Hepatocyte (in vitro differentiated cells): ENCODE results near the gene PTTG1IP.

Experiments
- EZH2 ChIP-seq: fragments of 200-600 bp; sonication (generic); IDR thresholded peaks from 2 replicates; pipeline ENCODE4 v1.6.1; 2016; ENCODE audit warnings: antibody characterized with exemption, mild to moderate bottlenecking, borderline replicate concordance
- EZH2phosphoT487 ChIP-seq: fragments of 200-600 bp; sonication (generic); IDR thresholded peaks from one replicate; pipeline ENCODE4 v1.6.1; 2018; ENCODE audit warnings: antibody characterized with exemption, mild to moderate bottlenecking, low read depth, moderate library complexity; ENCODE audit not compliant: unreplicated experiment, severe bottlenecking
- TF ChIP-seq, protein P1 (sequence below): fragments of 200-600 bp; sonication (generic); IDR thresholded peaks from 2 replicates; pipeline ENCODE4 v1.5.1; 2016; ENCODE audit warnings: antibody characterized with exemption, mild to moderate bottlenecking; ENCODE audit not compliant: poor library complexity

- TF ChIP-seq, protein P1, sequence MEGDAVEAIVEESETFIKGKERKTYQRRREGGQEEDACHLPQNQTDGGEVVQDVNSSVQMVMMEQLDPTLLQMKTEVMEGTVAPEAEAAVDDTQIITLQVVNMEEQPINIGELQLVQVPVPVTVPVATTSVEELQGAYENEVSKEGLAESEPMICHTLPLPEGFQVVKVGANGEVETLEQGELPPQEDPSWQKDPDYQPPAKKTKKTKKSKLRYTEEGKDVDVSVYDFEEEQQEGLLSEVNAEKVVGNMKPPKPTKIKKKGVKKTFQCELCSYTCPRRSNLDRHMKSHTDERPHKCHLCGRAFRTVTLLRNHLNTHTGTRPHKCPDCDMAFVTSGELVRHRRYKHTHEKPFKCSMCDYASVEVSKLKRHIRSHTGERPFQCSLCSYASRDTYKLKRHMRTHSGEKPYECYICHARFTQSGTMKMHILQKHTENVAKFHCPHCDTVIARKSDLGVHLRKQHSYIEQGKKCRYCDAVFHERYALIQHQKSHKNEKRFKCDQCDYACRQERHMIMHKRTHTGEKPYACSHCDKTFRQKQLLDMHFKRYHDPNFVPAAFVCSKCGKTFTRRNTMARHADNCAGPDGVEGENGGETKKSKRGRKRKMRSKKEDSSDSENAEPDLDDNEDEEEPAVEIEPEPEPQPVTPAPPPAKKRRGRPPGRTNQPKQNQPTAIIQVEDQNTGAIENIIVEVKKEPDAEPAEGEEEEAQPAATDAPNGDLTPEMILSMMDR: no peak
- TF ChIP-seq EZH2phosphoT487: no peak
- TF ChIP-seq EZH2: no peak
Measured at GRCh38 chr21:44870748-44871495, 2.6 kb downstream of the PTTG1IP start.
